ENCODE results near the gene TARP.
"Not testable (repeated sequence)": the region's sequence is repeated elsewhere in the genome, so short reads cannot be mapped to it uniquely, and the experiment has no call there.

The TARP gene

GRCh38 chr7:38235606-38236005 lies 37.8 kb downstream of the TARP start:
- Histone ChIP-seq H3K27ac (ENCODE audit: low read depth, low read length) (no peak overlapping the region), H3K4me1 (ENCODE audit: control insufficient read depth, insufficient read depth, low read length) (no peaks in the 10 kb centered on the region), H3K27me3 (ENCODE audit: control insufficient read depth, insufficient read depth, low read length) (no peaks in the 10 kb centered on the region), H3K4me3 (ENCODE audit: low read depth, low read length) (no peak overlapping the region), H3K36me3 (ENCODE audit: control insufficient read depth, insufficient read depth, low read length) (peaks cover 1% of the 10 kb centered on the region; the same call in 1 of the 2 replicates), H3K9me3 (ENCODE audit: control insufficient read depth, insufficient read depth, low read length) (no peaks in the 10 kb centered on the region), H3K9ac (ENCODE audit: low read depth, low read length) (no peak overlapping the region)

GRCh38 chr7:38234759-38235158 lies 38.7 kb downstream of the TARP start:
- not testable (repeated sequence) for H3K36me3 ChIP-seq (ENCODE audit: control insufficient read depth, insufficient read depth, low read length); H3K4me3 ChIP-seq (ENCODE audit: low read depth, low read length); H3K9me3 ChIP-seq (ENCODE audit: control insufficient read depth, insufficient read depth, low read length); H3K27ac ChIP-seq (ENCODE audit: low read depth, low read length); H3K4me1 ChIP-seq (ENCODE audit: control insufficient read depth, insufficient read depth, low read length); H3K27me3 ChIP-seq (ENCODE audit: control insufficient read depth, insufficient read depth, low read length); H3K9ac ChIP-seq (ENCODE audit: low read depth, low read length)

GRCh38 chr7:38232502-38233366 lies 40.7 kb downstream of the TARP start:
- H3K4me1 ChIP-seq (ENCODE audit: control insufficient read depth, insufficient read depth, low read length) = no peaks in the 10 kb centered on the region
- no peaks in the 10 kb centered on the region for H3K27me3 ChIP-seq (ENCODE audit: control insufficient read depth, insufficient read depth, low read length)
- no peaks in the 10 kb centered on the region for H3K9me3 ChIP-seq (ENCODE audit: control insufficient read depth, insufficient read depth, low read length)
- H3K9ac ChIP-seq (ENCODE audit: low read depth, low read length) = no peak overlapping the region
- H3K27ac ChIP-seq (ENCODE audit: low read depth, low read length) = no peak overlapping the region
- peaks cover 28% of the 10 kb centered on the region for H3K36me3 ChIP-seq (ENCODE audit: control insufficient read depth, insufficient read depth, low read length)
- no peak overlapping the region for H3K4me3 ChIP-seq (ENCODE audit: low read depth, low read length)

- Histone ChIP-seq H3K9ac (ENCODE audit: low read depth, low read length) (no peak overlapping the region), H3K27me3 (ENCODE audit: control insufficient read depth, insufficient read depth, low read length) (no peaks in the 10 kb centered on the region), H3K4me1 (ENCODE audit: control insufficient read depth, insufficient read depth, low read length) (no peaks in the 10 kb centered on the region), H3K27ac (ENCODE audit: low read depth, low read length) (no peak overlapping the region), H3K9me3 (ENCODE audit: control insufficient read depth, insufficient read depth, low read length) (no peaks in the 10 kb centered on the region), H3K36me3 (ENCODE audit: control insufficient read depth, insufficient read depth, low read length) (peaks cover 33% of the 10 kb centered on the region), H3K4me3 (ENCODE audit: low read depth, low read length) (no peak overlapping the region)
Measured at GRCh38 chr7:38229884-38230642, 43.4 kb downstream of the TARP start.

- H3K4me3 ChIP-seq (ENCODE audit: low read depth, low read length) = no peak overlapping the region
- no peaks in the 10 kb centered on the region for H3K27me3 ChIP-seq (ENCODE audit: control insufficient read depth, insufficient read depth, low read length)
- no peak overlapping the region for H3K27ac ChIP-seq (ENCODE audit: low read depth, low read length)
- H3K9ac ChIP-seq (ENCODE audit: low read depth, low read length) = no peak overlapping the region
- H3K4me1 ChIP-seq (ENCODE audit: control insufficient read depth, insufficient read depth, low read length) = no peaks in the 10 kb centered on the region
- H3K36me3 ChIP-seq (ENCODE audit: control insufficient read depth, insufficient read depth, low read length) = peaks cover 37% of the 10 kb centered on the region
- H3K9me3 ChIP-seq (ENCODE audit: control insufficient read depth, insufficient read depth, low read length) = no peaks in the 10 kb centered on the region
Measured at GRCh38 chr7:38229386-38229785, 44.0 kb downstream of the TARP start.

GRCh38 chr7:38224392-38224791 lies 49.0 kb downstream of the TARP start:
- Histone ChIP-seq H3K9ac (ENCODE audit: low read depth, low read length) (no peak overlapping the region), H3K9me3 (ENCODE audit: control insufficient read depth, insufficient read depth, low read length) (no peaks in the 10 kb centered on the region), H3K4me3 (ENCODE audit: low read depth, low read length) (no peak overlapping the region), H3K4me1 (ENCODE audit: control insufficient read depth, insufficient read depth, low read length) (no peaks in the 10 kb centered on the region), H3K27me3 (ENCODE audit: control insufficient read depth, insufficient read depth, low read length) (no peaks in the 10 kb centered on the region), H3K27ac (ENCODE audit: low read depth, low read length) (no peak overlapping the region), H3K36me3 (ENCODE audit: control insufficient read depth, insufficient read depth, low read length) (peaks cover 58% of the 10 kb centered on the region)

GRCh38 chr7:38223306-38223705 lies 50.1 kb downstream of the TARP start:
- H3K36me3 ChIP-seq (ENCODE audit: control insufficient read depth, insufficient read depth, low read length) = peaks cover 59% of the 10 kb centered on the region
- H3K9me3 ChIP-seq (ENCODE audit: control insufficient read depth, insufficient read depth, low read length) = no peaks in the 10 kb centered on the region
- H3K27ac ChIP-seq (ENCODE audit: low read depth, low read length) = no peak overlapping the region
- H3K4me1 ChIP-seq (ENCODE audit: control insufficient read depth, insufficient read depth, low read length) = no peaks in the 10 kb centered on the region
- H3K4me3 ChIP-seq (ENCODE audit: low read depth, low read length) = no peak overlapping the region
- no peak overlapping the region for H3K9ac ChIP-seq (ENCODE audit: low read depth, low read length)
- H3K27me3 ChIP-seq (ENCODE audit: control insufficient read depth, insufficient read depth, low read length) = no peaks in the 10 kb centered on the region

- no peak overlapping the region for H3K4me3 ChIP-seq (ENCODE audit: low read depth, low read length)
- no peak overlapping the region for H3K9ac ChIP-seq (ENCODE audit: low read depth, low read length)
- peaks cover 62% of the 10 kb centered on the region for H3K36me3 ChIP-seq (ENCODE audit: control insufficient read depth, insufficient read depth, low read length)
- no peak overlapping the region for H3K27ac ChIP-seq (ENCODE audit: low read depth, low read length)
- no peaks in the 10 kb centered on the region for H3K9me3 ChIP-seq (ENCODE audit: control insufficient read depth, insufficient read depth, low read length)
- H3K27me3 ChIP-seq (ENCODE audit: control insufficient read depth, insufficient read depth, low read length) = no peaks in the 10 kb centered on the region
- no peaks in the 10 kb centered on the region for H3K4me1 ChIP-seq (ENCODE audit: control insufficient read depth, insufficient read depth, low read length)
Measured at GRCh38 chr7:38222481-38223096, 50.8 kb downstream of the TARP start.

- no peak overlapping the region for H3K9ac ChIP-seq (ENCODE audit: low read depth, low read length)
- H3K27me3 ChIP-seq (ENCODE audit: control insufficient read depth, insufficient read depth, low read length) = no peaks in the 10 kb centered on the region
- H3K36me3 ChIP-seq (ENCODE audit: control insufficient read depth, insufficient read depth, low read length) = peaks cover 74% of the 10 kb centered on the region
- H3K4me3 ChIP-seq (ENCODE audit: low read depth, low read length) = no peak overlapping the region
- H3K9me3 ChIP-seq (ENCODE audit: control insufficient read depth, insufficient read depth, low read length) = no peaks in the 10 kb centered on the region
- no peak overlapping the region for H3K27ac ChIP-seq (ENCODE audit: low read depth, low read length)
- H3K4me1 ChIP-seq (ENCODE audit: control insufficient read depth, insufficient read depth, low read length) = peaks cover 5% of the 10 kb centered on the region; the same call in 1 of the 2 replicates
Measured at GRCh38 chr7:38220452-38220851, 53.0 kb downstream of the TARP start.

- peaks cover 72% of the 10 kb centered on the region for H3K36me3 ChIP-seq (ENCODE audit: control insufficient read depth, insufficient read depth, low read length)
- no peak overlapping the region for H3K27ac ChIP-seq (ENCODE audit: low read depth, low read length)
- no peak overlapping the region for H3K9ac ChIP-seq (ENCODE audit: low read depth, low read length)
- H3K9me3 ChIP-seq (ENCODE audit: control insufficient read depth, insufficient read depth, low read length) = no peaks in the 10 kb centered on the region
- no peak overlapping the region for H3K4me3 ChIP-seq (ENCODE audit: low read depth, low read length)
- no peaks in the 10 kb centered on the region for H3K27me3 ChIP-seq (ENCODE audit: control insufficient read depth, insufficient read depth, low read length)
- H3K4me1 ChIP-seq (ENCODE audit: control insufficient read depth, insufficient read depth, low read length) = peaks cover 22% of the 10 kb centered on the region
Measured at GRCh38 chr7:38217672-38218071, 55.8 kb downstream of the TARP start.
